Measurements from ENCODE around the gene ARMCX5.
A peak's percentile ranks its signal among the peaks of the same experiment; 100 is the strongest.

ARMCX5 gene

GRCh38 chrX:102599084-102599950 lies at the start of gene ARMCX5:
Gene ARMCX5, plus strand, starts transcription at chrX:102599515. Its CDS starts 2,627 bp downstream, at chrX:102602142.
- peak; percentile 66 to 73 for DNase-seq (ENCODE audit: low read depth in 2 of 2)

GRCh38 chrX:102558607-102559006 lies 40.7 kb upstream of the ARMCX5 start:
- DNase-seq (ENCODE audit: low read depth in 2 of 2) = no peak

GRCh38 chrX:102560423-102561068 lies 38.8 kb upstream of the ARMCX5 start:
- DNase-seq (ENCODE audit: low read depth in 2 of 2) = no peak

- DNase-seq (ENCODE audit: low read depth in 2 of 2) = no peak
These were observed 18.4 kb upstream of the ARMCX5 start for GRCh38 chrX:102580891-102581290.

GRCh38 chrX:102593367-102593766 lies 5.9 kb upstream of the ARMCX5 start:
- DNase-seq (ENCODE audit: low read depth in 2 of 2) = no peak

- peak in 1 of 2 experiments; percentile 0 for DNase-seq (ENCODE audit: low read depth in 2 of 2)
These were observed 750 bp downstream of the ARMCX5 start for GRCh38 chrX:102599951-102600579.

GRCh38 chrX:102604327-102604726 lies 5.0 kb downstream of the ARMCX5 start:
- DNase-seq (ENCODE audit: low read depth in 2 of 2) = no peak

- no peak for DNase-seq (ENCODE audit: low read depth in 2 of 2)
These were observed 6.8 kb downstream of the ARMCX5 start for GRCh38 chrX:102606115-102606514.

GRCh38 chrX:102610905-102611304 lies 11.6 kb downstream of the ARMCX5 start:
- DNase-seq (ENCODE audit: low read depth in 2 of 2) = no peak

- DNase-seq (ENCODE audit: low read depth in 2 of 2) = no peak
These were observed 24.8 kb downstream of the ARMCX5 start for GRCh38 chrX:102624105-102624504.

- no peak for DNase-seq (ENCODE audit: low read depth in 2 of 2)
These were observed 28.3 kb downstream of the ARMCX5 start for GRCh38 chrX:102627640-102628039.

- no peak for DNase-seq (ENCODE audit: low read depth in 2 of 2)
These were observed 38.2 kb downstream of the ARMCX5 start for GRCh38 chrX:102637561-102637960.

- no peak for DNase-seq (ENCODE audit: low read depth in 2 of 2)
These were observed 51.6 kb downstream of the ARMCX5 start for GRCh38 chrX:102650903-102651241.

GRCh38 chrX:102651242-102652011 lies 52.1 kb downstream of the ARMCX5 start, which contains the start of gene GPRASP1:
Gene GPRASP1, plus strand, starts transcription at chrX:102651483. Its CDS starts 2,431 bp downstream, at chrX:102653914.
- DNase-seq (ENCODE audit: low read depth in 2 of 2) = no peak

GRCh38 chrX:102652031-102652688 lies 52.8 kb downstream of the ARMCX5 start:
- DNase-seq (ENCODE audit: low read depth in 2 of 2) = no peak

All from fibroblast of skin of left biceps (primary cell).